ENCODE data around the gene CDON.

DNA sequence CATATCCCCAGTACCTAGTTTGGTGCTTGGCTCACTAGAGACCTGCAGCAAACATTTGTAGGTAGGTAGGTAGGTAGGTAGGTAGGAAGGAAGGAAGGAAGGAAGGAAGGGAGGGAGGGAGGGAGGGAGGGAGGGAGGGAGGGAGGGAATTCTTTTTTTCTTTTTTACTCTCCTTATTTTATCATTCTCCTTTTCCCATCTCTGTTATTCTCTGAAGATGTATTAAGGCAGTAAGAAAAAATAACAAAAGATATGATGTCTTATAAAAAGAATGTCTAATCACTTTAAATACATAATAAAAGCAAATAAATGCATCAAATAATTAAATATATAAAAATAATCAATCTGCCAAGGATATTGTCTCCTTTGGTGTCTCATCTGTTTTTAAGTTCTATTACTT, 88.4 kb downstream of the CDON start:
- TF ChIP-seq, protein P1, sequence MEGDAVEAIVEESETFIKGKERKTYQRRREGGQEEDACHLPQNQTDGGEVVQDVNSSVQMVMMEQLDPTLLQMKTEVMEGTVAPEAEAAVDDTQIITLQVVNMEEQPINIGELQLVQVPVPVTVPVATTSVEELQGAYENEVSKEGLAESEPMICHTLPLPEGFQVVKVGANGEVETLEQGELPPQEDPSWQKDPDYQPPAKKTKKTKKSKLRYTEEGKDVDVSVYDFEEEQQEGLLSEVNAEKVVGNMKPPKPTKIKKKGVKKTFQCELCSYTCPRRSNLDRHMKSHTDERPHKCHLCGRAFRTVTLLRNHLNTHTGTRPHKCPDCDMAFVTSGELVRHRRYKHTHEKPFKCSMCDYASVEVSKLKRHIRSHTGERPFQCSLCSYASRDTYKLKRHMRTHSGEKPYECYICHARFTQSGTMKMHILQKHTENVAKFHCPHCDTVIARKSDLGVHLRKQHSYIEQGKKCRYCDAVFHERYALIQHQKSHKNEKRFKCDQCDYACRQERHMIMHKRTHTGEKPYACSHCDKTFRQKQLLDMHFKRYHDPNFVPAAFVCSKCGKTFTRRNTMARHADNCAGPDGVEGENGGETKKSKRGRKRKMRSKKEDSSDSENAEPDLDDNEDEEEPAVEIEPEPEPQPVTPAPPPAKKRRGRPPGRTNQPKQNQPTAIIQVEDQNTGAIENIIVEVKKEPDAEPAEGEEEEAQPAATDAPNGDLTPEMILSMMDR (IDR thresholded peaks at IDR 0.05) = no peak
- no peak for TF ChIP-seq ZFX (IDR thresholded peaks at IDR 0.05; ENCODE audit: borderline replicate concordance)

Data from 22Rv1 (cell line).